Activated CD4-positive, alpha-beta T cell treated with anti-CD3 and anti-CD28 coated beads, Interleukin-2, amount 50 U/mL, for 1 hour (primary cell): ENCODE data around the gene UXT.
"Not testable (repeated sequence)": the region's sequence is repeated elsewhere in the genome, so short reads cannot be mapped to it uniquely, and the experiment has no call there.

ENCODE experiments used
- DNase-seq: peaks from one replicate; pipeline ENCODE4 v3.0.0-alpha.2; 2020

Gene UXT, protein sequence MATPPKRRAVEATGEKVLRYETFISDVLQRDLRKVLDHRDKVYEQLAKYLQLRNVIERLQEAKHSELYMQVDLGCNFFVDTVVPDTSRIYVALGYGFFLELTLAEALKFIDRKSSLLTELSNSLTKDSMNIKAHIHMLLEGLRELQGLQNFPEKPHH

DNA sequence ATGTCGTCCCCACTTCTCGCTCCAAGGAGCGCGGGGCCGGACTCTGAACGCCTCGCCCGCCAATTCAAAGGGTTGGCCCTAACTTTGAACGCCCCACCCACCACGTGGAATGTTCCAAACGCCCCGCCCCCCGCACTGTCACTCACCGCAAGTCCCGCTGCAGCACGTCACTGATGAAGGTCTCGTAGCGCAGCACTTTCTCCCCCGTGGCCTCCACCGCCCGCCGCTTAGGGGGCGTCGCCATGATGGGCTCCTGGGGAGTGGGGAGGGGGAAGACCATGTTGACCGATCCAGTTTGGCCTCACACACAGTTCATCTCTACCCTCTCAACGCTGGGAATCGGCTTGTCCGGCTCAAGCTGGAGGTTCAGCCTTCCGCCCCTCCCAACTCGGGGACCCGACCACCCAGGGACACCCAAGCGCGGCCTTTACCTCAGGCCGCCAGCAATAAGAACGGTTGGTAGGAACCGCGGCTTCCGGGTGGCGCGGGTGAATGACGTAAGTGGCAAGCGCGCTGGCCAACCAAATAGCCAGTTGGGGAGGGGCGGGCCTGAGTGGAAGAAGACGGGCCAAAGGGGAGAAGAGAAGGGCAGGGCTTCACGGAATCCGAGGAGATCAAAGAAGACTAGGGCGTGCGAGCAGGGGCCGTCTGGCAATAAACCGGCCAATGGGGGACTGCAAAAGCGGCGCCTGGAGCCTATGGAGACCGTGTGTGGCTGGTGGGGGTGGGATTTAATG, at the start of gene UXT:
Gene UXT (minus strand): TSS at position 497 of the 737 bp plus-strand sequence. CDS start 253 bp downstream, at position 244.
- peak; percentile 91 for DNase-seq

DNA sequence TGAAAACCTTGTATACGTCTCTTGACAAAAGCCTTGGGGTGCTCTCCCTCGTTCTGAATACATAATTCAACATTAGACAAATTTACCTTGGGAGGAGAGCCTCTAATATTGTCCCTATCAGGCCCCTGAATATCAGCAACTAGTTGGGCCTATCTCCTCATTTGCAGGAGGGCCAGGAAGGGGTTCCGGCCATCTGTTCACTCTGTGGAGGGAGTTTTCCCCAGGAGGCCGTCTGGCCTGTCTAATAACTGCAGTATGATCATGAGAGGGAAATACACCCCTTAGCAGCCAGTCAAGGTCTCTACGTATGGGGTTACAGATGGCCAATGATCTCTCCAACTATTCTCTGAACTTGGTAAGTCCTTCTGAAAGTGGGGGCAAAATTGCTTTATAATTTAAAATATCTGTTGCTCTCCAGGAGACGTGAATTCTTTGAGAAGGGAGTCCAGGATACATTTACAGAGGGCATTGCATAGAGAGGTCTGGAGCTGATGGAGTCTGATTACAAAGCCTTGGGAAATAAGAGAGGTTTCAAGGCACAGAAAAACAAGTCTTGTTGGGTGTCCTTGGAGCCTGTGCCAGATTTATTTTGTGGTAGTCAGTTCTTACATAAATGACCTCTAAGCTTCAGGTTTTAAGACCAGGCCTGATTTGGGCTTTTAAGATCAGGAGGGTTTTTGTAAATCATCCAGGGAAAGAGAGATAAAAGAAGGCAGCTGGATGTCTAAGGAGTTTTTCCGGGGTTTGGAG, 48.2 kb upstream of the UXT start:
- DNase-seq = no peak

DNA sequence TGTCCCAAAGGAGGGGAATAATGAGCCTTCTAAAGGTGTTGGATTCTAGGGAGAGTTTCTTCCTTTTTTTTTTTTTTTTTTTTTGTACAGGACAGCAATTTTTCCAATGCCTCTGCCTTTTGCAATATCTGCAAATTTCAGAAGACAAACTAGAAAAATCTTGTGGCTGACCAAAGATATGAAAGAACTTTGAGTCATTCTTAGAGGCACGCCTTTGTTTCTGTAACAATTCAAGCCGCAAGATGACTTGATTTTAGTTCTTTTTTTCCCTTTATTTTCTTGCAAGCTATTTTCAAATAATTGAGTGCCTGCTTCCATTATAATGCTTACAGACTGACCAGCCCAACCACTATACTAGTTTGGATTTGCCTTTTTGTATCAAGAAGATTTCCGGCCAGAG, 47.6 kb upstream of the UXT start:
- no peak for DNase-seq

DNA sequence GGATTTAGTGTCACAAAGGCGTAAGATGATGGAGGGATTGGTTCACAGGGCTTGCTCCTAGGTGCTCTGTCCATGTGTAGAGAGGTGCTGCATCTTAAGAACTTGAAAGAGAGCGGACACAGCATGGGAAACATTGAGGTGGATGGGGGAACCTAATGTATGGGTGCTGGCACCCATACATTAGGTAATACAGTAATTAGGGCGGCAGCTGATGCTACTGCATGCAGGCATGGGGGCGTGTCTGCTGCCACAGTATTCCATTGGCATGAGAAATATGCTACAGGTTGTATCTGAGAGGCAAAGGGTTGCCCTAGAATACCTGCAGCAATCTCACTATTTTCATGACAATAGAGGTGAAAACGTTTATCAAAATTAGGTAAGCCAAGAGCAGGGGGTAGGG, 45.8 kb upstream of the UXT start:
- no peak for DNase-seq

DNA sequence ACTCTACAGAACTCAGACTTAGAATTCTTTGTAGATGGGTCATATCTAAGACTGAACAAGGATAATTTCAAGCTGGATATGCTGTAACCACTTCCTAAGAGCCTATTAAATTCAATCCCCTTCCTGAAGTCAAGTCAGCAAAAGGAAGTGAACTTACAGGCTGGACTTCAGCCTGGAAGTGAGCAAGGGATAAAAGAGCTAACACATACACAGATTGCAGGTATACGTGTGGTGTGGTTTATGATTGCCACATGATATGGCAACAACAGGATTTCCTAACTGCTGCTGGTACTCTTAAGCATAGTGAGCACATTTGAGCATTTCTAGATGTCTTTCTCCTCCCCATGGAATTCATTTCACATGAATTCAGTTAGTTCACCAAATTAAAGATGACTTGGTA, 38.2 kb upstream of the UXT start:
- DNase-seq = no peak

DNA sequence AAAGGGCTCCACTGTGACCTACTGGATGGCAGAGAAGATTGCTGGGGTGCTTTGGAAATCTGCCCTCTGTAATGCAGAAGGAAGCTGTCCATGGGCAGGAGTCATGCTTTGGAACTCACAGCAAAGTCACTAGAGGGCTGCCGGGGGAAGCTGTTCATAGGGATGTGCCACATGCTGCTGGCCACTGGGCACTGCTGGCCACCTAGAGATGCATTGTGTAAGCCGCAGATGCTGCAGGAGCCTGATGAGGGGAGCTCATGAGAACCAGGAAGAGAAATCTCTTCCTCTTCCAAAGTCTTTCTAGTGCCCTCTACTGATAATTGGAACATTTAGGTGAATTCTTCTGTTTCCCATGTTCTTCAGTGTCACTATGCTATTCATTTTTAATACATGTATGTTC, 31.2 kb upstream of the UXT start:
- DNase-seq = no peak

DNA sequence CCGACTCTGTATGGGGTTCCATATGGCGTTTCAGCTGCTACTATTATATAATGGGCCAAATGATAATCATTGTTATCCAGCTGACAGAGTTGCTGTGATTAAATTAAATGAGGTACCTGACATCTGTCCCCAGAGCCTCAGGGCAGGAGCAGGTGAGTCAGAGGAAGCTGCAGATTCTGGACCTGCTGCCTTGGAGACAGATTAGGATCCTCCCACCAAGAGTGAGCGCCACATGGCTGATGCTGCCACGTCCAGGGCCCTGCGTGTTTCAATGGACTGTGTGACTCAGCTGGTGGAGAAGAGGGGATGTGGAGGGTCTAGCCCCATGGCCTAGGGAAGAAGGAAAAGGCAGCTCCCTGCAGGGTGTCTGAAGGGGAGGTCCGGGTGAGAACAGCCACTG, 28.3 kb upstream of the UXT start:
- DNase-seq = no peak

DNA sequence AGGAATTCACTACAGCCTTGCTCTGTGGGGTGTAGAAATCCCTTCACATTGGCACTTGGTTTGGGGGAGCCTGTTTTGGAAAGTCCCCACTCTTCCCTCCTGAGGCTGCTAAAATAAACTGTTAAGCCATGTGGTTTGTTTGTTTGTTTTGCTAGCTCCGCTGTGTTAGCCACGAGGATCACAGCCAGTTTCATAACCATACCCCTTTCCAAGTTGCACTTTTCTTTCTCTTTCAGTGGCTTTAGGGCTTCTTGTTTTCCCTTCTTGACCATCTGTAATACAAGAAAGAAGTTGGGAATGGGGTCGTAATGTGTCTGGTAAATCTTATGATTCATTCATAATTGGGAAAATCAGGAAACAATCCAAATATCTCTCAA, 24.8 kb upstream of the UXT start:
- DNase-seq = no peak

DNA sequence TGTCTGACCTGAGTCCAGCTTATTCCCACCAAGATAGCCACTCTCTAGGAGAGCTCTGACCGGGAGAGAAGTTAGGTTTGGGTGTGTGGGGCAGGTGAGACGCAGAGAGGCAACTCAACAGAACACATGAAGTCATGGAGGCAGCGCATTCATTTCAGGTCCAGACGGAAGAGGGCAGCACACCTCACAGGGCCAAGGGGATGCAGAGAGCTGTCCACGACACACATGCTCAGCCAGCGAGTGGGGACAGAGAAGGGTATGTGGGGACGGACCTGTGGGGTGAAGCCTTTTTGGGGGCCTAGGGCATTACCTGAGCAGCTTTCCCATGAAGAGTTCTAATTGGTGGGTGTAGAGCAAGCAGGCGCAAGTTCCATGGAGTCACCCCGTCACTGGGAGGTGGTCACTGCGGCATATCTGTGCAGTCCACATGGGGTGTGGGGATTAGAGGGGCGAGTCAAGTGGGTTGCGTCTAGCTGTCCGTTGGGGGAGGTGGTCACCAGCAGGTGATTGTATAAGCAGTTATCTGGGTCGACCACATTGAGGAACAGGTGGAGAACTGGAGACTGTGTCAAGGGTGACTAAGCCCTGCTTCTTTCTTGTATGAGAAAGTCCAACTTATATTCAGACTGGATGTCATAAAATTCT, 24.3 kb upstream of the UXT start:
- no peak for DNase-seq

DNA sequence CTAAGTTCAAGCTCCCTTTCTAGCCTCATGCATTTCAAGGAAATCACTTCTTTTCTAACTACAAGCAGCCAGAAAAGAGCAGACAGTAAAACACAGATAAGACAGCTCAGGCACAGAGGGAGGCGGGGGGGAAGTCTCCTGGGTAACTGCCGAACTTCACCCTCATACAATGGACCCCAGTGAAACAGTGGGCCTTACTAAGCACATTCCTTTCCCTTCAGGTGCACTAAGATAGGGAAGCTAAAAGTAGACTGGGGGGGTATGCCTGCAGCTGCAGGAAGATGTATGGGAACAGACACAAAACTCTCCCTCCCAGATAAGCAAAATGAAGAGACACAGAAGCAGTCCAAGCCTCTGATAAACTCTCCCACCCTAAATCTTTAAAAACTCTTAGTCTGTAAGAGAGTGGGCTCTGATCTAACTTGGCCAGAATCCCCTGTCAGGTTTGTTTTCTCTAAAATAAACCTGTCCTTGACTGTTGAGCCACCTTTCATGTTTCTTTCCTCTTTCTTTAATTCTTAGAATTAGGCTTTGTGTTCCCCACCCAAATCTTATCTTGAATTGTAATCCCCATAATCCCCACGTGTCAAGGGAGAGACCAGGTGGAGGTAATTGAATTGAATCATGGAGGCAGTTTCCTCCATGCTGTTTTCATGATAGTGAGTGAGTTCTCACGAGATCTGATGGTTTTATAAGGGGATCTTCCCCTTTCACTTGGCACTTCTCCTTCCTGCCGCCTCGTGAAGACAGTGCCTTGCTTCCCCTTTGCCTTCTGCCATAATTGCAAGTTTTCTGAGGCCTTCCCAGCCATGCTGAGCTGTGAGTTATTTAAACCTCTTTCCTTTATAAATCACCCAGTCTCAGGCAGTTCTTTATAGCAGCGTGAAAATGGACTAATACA, 17.2 kb upstream of the UXT start:
- DNase-seq = not testable (repeated sequence)

DNA sequence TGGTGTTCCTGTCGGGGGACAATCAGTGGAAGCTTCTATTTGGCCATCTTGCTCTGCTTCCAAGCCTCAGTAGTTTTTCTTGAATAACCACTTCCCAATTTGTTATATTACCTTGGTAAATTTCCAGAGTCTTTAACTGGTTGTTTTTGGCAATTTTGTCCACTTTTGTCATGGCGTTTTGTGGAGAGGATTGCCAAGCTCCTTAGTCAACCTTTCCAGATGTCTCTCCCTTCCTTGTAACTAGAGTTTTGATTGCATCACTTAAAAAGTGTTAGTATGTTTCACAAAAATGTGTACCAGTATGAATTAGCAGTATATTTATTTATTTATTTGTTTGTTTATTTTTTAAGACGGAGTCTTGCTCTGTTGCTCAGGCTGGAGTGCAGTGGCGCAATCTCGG, 15.8 kb upstream of the UXT start:
- DNase-seq = no peak

DNA sequence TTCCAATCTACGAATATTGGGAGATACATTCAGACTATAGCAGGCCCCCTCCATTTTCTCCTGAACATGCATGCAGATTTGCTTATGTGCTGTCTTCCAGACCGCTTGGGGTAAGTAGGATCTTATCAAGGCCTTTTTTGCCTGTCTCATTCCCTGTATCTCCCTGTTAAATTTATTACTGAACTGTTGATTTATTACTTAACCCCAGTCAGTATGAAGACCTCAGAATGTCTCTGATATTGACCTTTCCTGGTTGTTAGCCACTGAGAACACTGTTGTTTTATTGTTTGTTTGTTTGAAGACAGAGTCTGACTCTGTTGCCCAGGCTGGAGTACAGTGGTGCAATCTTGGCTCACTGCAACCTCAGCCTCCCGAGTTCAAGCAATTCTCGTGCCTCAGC, 6.8 kb upstream of the UXT start:
- not testable (repeated sequence) for DNase-seq

DNA sequence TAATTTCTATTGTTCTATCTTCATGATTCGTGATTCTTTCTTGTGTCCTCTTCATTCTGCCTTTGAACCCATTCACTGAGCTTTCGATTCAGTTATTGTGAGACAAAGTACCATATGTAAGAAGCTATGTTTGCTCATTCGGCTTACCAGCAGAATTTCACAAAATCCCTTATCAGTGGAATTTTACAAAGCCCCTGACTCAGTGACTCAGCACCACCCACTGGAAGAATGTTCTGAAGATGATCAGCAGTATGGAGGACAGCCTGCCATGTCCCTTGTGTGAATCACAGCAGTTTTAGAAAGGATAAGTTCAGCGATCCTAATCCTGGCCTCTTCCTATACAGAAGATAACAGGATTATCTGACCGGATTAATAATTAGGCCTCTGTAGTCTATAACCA, 5.8 kb upstream of the UXT start:
- no peak for DNase-seq

DNA sequence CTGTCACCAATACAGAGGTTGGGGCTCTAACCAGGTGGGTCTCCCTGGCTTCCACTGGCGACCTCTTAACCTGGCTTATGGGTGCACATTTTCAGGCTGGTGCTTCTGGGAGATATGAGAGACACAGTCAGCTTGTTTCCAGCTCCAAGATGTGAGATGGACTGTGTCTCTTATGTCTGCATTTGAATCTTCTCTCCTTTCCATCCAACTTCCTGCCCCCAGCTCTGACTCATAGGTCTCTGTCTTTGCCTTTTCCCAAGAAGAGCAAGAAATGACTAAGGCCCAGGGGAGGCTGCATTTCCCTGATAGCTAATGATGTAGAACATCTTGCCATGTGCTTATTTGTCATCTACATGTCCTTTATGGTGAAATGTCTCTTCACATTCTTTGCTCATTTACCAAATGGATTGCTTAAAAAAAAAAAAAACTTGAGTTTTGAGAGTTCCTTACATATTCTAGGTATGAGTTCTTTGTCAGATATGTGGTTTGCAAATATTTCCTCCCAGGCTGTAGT, 3.2 kb upstream of the UXT start:
- DNase-seq = no peak

DNA sequence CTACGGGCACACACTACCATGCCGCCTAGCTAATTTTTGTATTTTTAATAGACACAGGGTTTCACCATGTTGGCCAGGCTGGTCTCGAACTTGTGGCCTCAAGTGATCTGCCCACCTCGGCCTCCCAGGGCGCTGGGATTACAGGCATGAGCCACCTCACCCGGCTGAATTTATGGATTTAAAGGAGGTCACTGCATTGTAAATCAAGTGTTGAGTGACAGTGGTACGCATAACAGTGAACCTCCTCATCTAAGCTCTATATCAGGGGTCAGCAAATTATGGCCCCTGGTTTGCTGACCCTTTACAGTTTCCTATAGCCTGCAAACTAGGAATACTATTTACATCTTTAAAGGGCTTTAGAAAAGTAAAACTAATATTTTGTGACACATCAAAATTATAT, 2.6 kb upstream of the UXT start:
- no peak for DNase-seq

DNA sequence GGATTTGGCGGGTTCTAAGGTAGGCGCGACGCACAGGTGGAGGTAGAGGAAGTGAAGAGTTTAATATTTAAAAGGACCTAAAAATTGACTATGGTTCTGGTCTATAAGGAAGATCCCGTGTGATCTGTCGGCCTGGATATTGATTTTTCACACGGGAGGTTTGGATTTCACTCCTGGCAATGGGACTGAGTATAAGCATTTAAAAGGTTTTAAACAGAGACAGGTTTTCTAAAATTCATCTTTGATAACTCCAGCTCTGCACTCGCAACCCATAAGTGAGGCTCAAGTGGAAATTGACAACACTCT, 394 bp upstream of the UXT start:
- no peak for DNase-seq

DNA sequence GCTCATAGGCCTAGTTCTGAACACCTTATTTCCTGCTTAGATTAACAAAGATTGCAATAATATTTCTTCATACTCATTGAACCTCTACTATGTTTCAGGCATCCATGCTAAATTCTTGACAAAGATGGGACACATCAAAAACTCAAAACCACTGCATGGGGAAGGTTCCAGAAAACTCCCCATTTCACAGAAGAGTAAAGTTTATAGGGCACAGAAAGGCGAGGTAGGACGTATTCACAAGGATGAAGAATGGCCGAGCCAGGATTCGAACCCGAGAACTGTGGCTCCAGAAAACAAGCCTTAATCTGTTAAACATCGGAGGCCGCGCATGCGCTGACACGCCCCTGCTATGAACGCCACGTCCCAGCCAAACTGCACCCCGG, 688 bp downstream of the UXT start:
- no peak for DNase-seq

DNA sequence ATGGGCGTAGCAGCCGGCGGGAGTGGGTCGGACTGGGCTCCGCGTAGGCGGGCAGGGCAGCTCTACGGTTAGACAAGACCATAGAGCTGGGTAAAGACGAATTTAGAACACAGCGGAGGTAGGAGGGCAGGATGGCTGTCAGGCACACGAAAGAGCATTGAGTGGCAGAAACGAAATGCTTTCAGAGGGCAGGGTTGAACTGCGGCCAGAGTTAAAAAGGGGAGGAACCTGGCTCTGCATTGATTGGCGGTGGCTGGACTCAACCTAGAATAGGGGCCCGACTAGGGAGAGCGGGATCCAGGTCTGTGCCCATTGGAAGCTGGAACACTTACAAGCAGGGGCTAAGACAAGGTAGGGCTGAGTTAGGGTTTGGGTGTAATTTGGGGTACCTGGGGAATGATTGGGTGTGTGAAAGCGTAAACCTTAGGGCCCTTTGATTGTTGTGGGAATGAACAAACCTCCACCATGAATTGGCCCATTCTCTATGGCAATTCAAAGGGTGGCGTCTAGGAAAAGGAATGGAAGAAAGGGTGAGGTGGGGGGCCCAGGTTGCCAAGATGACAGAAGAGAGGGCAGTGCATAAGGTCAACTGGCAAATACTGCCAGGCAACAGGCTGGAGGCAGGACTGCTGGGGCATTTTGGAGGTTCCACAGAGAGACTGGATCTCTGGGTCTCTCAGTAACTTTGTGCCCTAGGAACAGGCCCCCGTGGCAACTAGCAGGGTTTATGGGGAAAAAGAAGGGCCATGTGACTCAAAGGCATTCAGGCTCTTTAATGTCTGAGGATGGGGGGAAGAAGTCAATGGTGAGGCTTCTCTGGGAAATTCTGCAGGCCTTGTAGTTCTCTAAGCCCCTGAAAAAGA, 7.7 kb downstream of the UXT start:
- DNase-seq = no peak

DNA sequence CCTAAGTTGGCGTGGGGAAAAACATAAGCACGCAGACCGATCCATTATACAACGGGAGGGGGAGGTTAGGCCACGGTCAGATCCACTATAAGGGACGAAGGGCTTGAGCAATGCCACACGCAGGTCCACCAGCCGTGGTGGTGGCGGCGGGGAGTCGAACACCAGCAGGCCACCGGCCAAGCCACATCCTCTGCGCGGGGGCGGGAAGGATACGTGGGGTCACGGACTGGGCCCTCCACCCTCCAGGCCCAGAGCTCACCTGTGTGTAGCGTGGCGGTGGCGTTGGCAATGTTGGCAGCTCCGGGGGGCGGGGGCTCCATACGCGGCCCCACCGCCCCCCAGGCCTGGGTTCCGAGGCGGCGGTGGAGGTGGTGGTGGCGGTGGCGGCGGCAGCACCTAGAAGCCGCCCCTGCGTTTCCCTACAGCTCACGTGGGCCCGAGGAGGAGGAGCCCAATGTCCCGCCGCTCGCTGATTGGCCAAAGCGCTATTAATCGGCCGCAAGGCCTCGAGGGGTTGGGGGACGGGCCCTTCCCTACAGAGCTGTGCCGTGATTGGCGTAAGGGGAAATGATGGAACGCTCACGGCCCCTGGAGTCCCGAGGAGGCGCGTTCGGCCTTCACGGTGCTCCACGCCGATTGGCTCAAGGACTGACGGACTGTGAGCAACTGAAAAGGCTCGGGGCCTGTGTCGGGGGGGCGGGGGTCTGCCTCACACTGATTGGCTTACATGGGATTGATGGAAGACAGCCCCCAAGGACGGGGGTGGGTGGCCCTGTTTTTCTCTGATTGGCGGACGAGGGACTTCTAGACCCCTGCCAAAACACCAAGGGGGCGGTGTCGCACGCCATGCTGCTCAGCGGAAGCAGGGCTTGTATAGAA, 8.6 kb downstream of the UXT start, which contains the start of gene ELK1:
Gene ELK1 (minus strand): TSS at position 400 of the 879 bp plus-strand sequence. CDS start 9,122 bp downstream, outside the sequence.
- peak; percentile 84 for DNase-seq

DNA sequence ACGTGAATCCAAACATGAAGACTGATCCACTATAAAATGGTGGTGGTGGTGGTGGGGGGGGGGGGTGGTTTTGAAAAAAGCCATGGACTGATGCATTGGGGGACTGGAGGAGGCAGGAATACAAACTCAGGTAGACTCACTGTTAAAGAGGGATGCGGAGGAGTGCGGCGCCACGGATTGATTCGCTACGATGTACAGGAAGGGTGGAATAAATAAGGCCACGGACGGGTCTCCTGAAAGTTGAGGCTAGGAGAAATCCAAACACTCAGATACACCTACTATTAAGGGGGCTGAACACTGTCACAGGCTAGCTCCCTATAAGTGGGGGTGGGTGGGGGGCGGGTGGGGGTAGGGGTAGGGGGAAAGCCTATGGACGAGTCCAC, 9.2 kb downstream of the UXT start:
- DNase-seq = no peak

DNA sequence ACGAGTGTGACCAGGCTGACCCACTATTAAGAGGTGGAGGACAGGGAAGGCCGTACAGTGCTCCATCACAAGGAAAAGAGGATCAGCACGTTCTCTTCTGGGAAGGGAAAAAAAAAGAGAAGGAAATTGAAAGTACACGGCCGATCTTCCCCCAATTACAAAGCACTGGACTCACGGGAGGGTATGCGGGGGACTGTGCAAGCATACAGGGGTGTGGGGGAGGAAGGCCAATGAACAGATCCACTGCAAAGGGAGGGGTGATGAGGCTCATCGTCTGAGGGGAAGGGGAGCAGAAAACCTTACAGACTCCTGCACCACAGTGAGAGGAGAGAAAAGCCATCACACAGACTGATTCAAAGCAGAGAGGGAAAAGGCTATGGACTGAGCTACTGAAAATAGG, 9.7 kb downstream of the UXT start:
- DNase-seq = no peak
